ENCODE measurements around the gene GPRC5A. TPM values are rescaled to one million over a fixed set of nuclear protein-coding genes. Genes with fewer than 3 reads are reported as not detected.

GPRC5A gene
- total RNA-seq, 2 donors from 2014 or later = 0.32 to 0.60 TPM

Other genes with a start within 250 kb of the GPRC5A start
- gene GPR19, start 195.4 kb upstream of the GPRC5A start, total RNA-seq = 10 to 100 TPM; 34.2 to 50.4 TPM
- 10 to 100 TPM; 54.2 to 67.2 TPM for gene CDKN1B, start 174.2 kb upstream of the GPRC5A start, total RNA-seq
- gene APOLD1, start 105.9 kb upstream of the GPRC5A start, total RNA-seq = 10 to 100 TPM; 10.4 to 12.8 TPM
- 10 to 100 TPM; 58.2 to 67.8 TPM for gene DDX47, start 78.2 kb upstream of the GPRC5A start, total RNA-seq
- gene GPRC5D, start 60.6 kb downstream of the GPRC5A start, total RNA-seq = not detected
- gene HEBP1, start 108.7 kb downstream of the GPRC5A start, total RNA-seq = 10 to 100 TPM; 28.3 to 30.4 TPM
- 1 to 10 TPM; 6.6 to 7.8 TPM for gene FAM234B, start 152.8 kb downstream of the GPRC5A start, total RNA-seq
- gene GSG1, start 212.1 kb downstream of the GPRC5A start, total RNA-seq = not detected

All from activated T-cell treated with anti-CD3 and anti-CD28 coated beads, Interleukin-2, amount 50 U/mL, for 72 hours (primary cell).